Aorta (tissue), 5 donors: ENCODE measurements around the gene KLF2. TPM values are rescaled to one million over a fixed set of nuclear protein-coding genes. Genes with fewer than 3 reads are reported as not detected.

Source experiments
- ATAC-seq: fragments of 200-7000 bp; cut with Tn5 transposase; one replicate; pipeline ENCODE4 v1.9.1; 2022; ENCODE audit warnings: moderate library complexity; ENCODE audit not compliant: low FRiP score
- DNase-seq, 2 donors: peaks; one replicate each; pipeline ENCODE4 v3.0.0-alpha.2; 2020
- H3K27ac ChIP-seq, 2 donors: one replicate each; pipeline ENCODE4 v1.5.1; 2013; ENCODE audit warnings: low read length in 2 of 2, mild to moderate bottlenecking in 2 of 2, moderate library complexity in 2 of 2, control low read depth in 1 of 2, inconsistent platforms in 1 of 2, low read depth in 1 of 2
- H3K27me3 ChIP-seq, 2 donors: one replicate each; pipeline ENCODE4 v1.6.1; 2013; ENCODE audit warnings: control low read depth in 1 of 2, low read length in 1 of 2, mild to moderate bottlenecking in 1 of 2, moderate library complexity in 1 of 2; ENCODE audit not compliant: insufficient read depth in 2 of 2, control insufficient read depth in 1 of 2
- H3K36me3 ChIP-seq, 2 donors: one replicate each; pipeline ENCODE4 v1.6.1; 2013; ENCODE audit warnings: control low read depth in 1 of 2, low read length in 1 of 2, mild to moderate bottlenecking in 1 of 2; ENCODE audit not compliant: insufficient read depth in 2 of 2, control insufficient read depth in 1 of 2
- H3K4me1 ChIP-seq, 2 donors: one replicate each; pipeline ENCODE4 v1.6.1; 2013; ENCODE audit warnings: low read length in 2 of 2, control low read depth in 1 of 2, mild to moderate bottlenecking in 1 of 2, moderate library complexity in 1 of 2; ENCODE audit not compliant: insufficient read depth in 2 of 2, control insufficient read depth in 1 of 2
- H3K4me3 ChIP-seq, 2 donors: one replicate each; pipeline ENCODE4 v1.5.1; 2013; ENCODE audit warnings: low read length in 2 of 2, control low read depth in 1 of 2, mild to moderate bottlenecking in 1 of 2
- H3K9me3 ChIP-seq: one replicate; pipeline ENCODE4 v1.6.1; 2013; ENCODE audit warnings: mild to moderate bottlenecking, low read length; ENCODE audit not compliant: control insufficient read depth
- WGBS, 2 donors: extraction: QIAGEN DNeasy Blood & Tissue Kit; methylation state at CpG; one replicate each; pipeline ENCODE4 v1.1.7; 2013; 5-methylcytosine and 5-hydroxymethylcytosine counted together
- intact Hi-C, 2 donors: fragments of 100-400 bp; cut with DNase I; formaldehyde crosslinking; loops; one replicate each; pipeline versions ENCODE4 v1.14.2 to v1.15.0; 2022
- polyA plus RNA-seq, 2 donors: library from polyadenylated mRNA; stranded (reverse); fragments of 200-250 nt; gene quantifications; one replicate each; pipeline ENCODE4 v1.2.3, GENCODE V29; 2013
- total RNA-seq, 2 donors: library from RNA; stranded (reverse); fragmentation: NEBNext Ultra II Directional; extraction: Animal tissue kit (Norgen Biotek cat#: 25700); gene quantifications; one replicate each; pipeline ENCODE4 v1.2.1, GENCODE V29; 2021
- donor health status: healthy with polysubstance abuse.
- donor health status: Bipolar disorder and iron deficiency.
- donor health status: DM: no; HTN: no; CAD: no.
- donor health status: DM: no; HTN: no; CAD: no.
- donor health status: DM: yes; HTN: yes; CAD: no.

The KLF2 gene
- total and polyA plus RNA-seq, 4 donors: 4.8 to 223 (median 55.6) TPM

DNA sequence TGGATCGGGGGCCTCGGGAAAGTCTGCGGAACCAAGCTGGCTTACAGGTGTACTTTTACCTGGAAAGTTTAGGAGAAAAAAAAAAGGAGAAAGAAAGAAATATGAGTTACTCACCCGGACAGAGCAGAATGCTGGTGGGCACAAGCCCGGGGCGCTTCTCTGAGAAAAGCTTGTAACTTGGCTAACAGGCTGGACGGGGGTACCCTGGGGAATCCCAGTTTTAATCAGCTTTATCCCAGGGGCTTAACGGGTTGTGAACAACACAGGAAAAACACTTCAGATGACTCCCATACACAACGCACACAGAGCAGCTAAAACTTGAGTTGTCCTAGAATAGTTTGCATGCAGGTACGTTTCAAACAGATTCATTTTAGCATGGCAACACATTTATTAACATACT lies 37.3 kb downstream of the KLF2 start:
- intact Hi-C loops: no loop called here
- no peak for DNase-seq
- Histone ChIP-seq H3K36me3 (no peaks in the 10 kb centered on the region), H3K27ac (no peak overlapping the region), H3K4me3 (no peak overlapping the region), H3K4me1 (no peaks in the 10 kb centered on the region), H3K27me3 (no peaks in the 10 kb centered on the region), H3K9me3 (no peaks in the 10 kb centered on the region)
- 92 to 96% methylated on average over 10 of the region's 10 CpGs for WGBS, 2 donors
- ATAC-seq: no peak

DNA sequence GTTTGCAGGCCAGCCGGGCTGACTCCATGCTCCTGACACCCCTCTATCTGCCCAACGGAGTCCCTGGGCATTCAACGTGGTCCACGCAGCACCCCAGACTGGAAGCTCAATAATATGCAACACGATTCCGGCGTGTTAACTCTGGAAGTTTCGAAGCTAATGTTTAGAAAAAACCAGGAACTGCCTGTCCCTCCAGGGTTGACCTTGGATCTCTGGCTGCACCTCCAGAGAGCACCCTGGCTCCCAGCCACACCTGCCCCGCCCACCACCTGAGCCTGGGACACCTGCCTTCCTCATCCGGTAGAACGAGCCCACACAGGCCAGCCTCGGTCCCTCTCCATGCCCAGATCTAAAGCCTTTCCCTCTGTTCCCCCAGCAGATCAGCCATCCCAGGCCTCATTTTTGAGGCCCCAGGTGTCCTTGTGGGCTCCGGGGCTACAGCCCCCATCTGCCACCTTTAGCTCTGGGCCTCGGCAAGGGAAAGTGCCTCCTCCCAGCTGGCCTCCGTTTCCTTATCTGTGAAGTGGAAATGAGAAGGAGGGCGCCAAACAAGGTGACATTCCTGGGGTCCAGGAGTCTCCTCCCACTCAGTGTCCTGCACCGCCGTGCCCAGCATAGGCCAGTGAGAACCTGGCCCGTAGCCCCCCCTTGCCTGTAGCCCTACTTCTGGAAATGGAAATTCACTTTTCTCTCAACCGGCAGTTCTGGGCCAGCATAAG lies 38.7 kb downstream of the KLF2 start:
- 92 to 94% methylated on average over 20 of the region's 20 CpGs for WGBS, 2 donors
- Histone ChIP-seq H3K27me3 (no peaks in the 10 kb centered on the region), H3K9me3 (no peaks in the 10 kb centered on the region), H3K4me1 (no peaks in the 10 kb centered on the region), H3K4me3 (no peak overlapping the region), H3K27ac (no peak overlapping the region), H3K36me3 (no peaks in the 10 kb centered on the region)
- ATAC-seq: no peak
- intact Hi-C loops: no loop called here
- no peak for DNase-seq

DNA sequence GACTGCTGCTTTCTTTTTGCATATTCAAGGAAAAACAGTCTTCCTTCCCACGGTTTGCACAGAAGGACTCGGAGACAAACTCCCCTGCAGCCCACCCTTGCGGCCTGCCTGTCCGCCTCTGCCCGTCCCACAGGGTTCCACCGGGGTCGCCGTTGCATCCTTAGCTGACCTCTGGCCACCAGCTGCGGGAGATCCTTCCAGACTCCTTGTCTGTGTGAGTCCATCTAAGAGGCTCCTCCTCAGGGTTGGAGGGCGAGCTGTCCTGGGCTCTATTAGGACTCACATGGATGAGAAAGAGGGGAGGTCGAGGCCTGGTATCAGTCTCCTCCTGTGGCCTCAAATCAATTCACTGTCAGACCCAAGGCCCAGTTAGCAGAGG lies 39.2 kb downstream of the KLF2 start:
- WGBS, 2 donors: 85% methylated on average over 11 of the region's 11 CpGs
- DNase-seq (no peak), ATAC-seq (no peak)
- no peaks in the 10 kb centered on the region for H3K9me3 ChIP-seq
- H3K4me3 ChIP-seq: no peak overlapping the region
- no peaks in the 10 kb centered on the region for H3K36me3 ChIP-seq
- H3K27me3 ChIP-seq: no peaks in the 10 kb centered on the region
- intact Hi-C loops: no loop called here
- H3K4me1 ChIP-seq: no peaks in the 10 kb centered on the region
- no peak overlapping the region for H3K27ac ChIP-seq

DNA sequence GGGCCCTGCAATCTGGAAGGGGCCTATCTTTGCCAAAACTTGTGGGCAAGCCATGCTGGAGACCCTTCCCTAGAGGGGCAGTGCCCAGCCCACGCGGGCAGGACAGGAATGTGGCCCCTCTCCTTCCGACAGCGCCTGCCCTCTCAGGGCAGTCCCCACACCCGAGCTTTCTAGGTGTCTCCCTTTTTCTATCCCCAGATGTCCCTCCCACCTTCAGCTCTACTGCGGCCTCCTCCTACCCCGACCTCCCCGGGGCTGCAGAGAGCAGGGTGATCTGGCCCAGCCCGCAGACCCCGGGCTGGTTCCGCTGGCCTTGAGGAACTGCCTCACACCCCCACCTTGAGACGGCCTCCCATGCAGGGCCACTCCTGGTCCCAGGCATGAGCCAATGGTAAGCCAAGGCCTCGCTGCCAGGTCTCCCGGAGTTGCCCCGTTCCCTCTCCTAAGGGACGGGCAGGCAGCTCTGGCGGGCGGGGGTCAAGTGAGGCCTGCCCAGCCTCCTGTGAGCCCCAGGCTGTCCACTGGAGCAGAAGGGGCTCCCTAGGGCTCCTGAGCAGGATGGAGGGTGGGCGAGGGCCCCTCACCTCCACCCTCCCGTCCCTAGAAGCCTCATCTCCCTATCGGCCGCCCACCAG lies 39.7 kb downstream of the KLF2 start:
- Histone ChIP-seq H3K36me3 (no peaks in the 10 kb centered on the region), H3K4me1 (no peaks in the 10 kb centered on the region), H3K27me3 (no peaks in the 10 kb centered on the region), H3K4me3 (no peak overlapping the region), H3K27ac (no peak overlapping the region), H3K9me3 (no peaks in the 10 kb centered on the region)
- WGBS, 2 donors: 92 to 94% methylated on average over 20 to 22 of the region's 22 CpGs
- DNase-seq (peak in 1 of 2 donors; percentile 44), ATAC-seq (no peak)
- intact Hi-C loops: no loop called here

DNA sequence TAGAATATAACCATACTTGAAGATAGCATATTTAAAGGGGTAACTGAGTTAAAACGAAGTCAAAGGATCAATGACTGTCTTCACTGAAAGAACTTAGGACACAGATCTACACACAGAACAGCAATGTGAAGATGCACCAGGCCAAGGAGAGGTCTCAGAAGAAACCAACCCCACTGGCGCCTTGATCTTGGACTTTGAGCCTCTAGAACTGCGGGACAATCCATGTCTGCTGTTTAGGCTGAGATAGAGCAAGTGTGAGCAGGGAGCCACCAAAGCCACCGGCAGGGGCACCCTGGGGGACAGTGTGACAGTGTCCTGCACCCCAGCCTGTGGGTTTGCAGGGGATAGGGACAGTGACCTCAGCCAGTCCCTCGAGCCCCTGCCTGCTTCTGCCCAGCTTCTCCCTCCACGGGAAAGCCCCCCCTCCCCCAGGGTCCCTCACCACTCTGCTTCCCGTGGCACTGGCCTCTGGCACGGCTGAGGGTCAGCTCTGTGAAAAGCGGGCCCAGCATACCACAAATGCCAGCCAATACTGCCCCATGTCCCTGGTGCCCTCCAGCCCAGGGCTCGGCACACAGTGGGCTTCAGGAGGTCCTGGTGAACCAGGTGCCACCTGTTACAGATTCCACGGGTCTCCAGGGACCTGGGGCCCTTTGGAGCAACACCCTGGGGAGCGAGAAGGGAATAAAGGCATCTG lies 40.8 kb downstream of the KLF2 start:
- H3K4me3 ChIP-seq: no peak overlapping the region
- no peaks in the 10 kb centered on the region for H3K9me3 ChIP-seq

DNA sequence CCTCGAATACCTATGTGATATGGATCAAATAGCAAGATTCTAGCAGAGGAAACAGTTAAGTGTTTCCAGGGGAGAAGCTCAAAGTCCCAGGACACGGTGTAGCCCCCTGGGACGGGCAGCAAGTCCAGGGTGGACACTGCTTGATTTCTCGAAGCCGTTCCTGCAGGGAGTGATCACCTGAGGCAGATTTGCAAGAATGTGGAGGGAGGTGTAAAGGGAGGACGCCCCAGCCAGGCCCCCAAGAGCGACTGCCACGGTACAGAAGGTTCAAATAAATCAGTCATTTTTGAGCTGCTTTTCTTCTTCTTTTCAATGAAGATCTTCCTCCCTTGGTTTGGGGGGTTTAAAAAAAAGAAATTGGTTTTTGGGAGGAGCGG lies 41.4 kb downstream of the KLF2 start:
- ATAC-seq (no peak), DNase-seq (peak; percentile 30 to 45)
- no peaks in the 10 kb centered on the region for H3K4me1 ChIP-seq
- H3K27me3 ChIP-seq: no peaks in the 10 kb centered on the region
- no peaks in the 10 kb centered on the region for H3K9me3 ChIP-seq
- H3K36me3 ChIP-seq: no peaks in the 10 kb centered on the region
- 90 to 91% methylated on average over 9 of the region's 9 CpGs for WGBS, 2 donors
- H3K27ac ChIP-seq: no peak overlapping the region
- no peak overlapping the region for H3K4me3 ChIP-seq
- intact Hi-C loops: no loop called here

More for the DNA sequence above, 40.8 kb downstream of the KLF2 start:
- peak in 1 of 2 donors; percentile 45 for DNase-seq
- WGBS, 2 donors: 90% methylated on average over 12 of the region's 12 CpGs
- H3K4me1 ChIP-seq: no peaks in the 10 kb centered on the region
- H3K27ac ChIP-seq: no peak overlapping the region
- intact Hi-C loops: no loop called here
- no peak for ATAC-seq
- H3K36me3 ChIP-seq: no peaks in the 10 kb centered on the region
- no peaks in the 10 kb centered on the region for H3K27me3 ChIP-seq

DNA sequence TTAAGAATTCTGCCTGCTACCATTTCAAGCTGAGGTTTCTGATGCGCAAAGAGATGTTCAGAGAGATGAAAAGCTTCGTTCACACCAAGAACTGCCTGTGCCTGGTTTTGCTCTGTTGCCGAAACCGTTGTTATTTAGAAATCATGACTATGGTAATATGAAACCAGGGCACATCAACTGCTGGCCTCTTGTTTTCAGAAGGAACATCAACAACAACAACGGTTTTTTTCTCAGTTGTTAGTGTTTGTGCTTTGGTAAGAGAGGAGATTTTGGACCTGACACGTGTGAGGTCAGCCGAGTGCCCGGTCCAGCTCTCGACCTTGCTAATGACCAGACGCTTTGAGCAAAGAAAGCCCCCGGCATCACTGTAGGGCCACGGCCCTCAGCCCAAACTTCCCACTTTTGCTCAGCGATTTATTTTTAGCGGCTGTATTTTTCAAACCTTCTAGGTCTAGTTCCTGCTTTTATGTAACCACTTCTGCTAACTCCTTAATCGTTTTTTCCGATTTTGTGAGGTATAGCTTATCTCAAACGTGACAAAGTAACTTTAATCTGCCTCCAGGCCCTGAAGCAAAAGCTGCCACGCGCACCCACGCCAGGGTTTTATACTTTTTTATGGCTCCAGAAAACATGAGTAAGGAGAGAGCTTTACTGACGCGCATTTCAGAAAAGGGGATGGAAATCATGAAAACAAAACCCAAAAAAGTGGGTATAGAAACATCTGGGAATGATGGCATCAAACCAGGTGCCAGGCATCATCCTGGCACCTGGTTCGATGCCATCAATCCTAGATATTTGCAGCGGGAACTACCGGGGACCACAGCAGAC lies 42.0 kb downstream of the KLF2 start:
- WGBS, 2 donors: 47 to 49% methylated on average over 25 of the region's 25 CpGs
- Histone ChIP-seq H3K4me1 (no peaks in the 10 kb centered on the region), H3K36me3 (no peaks in the 10 kb centered on the region), H3K27ac (no peak overlapping the region), H3K27me3 (no peaks in the 10 kb centered on the region), H3K4me3 (no peak overlapping the region), H3K9me3 (no peaks in the 10 kb centered on the region)
- ATAC-seq (no peak), DNase-seq (peak; percentile 54 to 55)
- intact Hi-C loops: no loop called here

DNA sequence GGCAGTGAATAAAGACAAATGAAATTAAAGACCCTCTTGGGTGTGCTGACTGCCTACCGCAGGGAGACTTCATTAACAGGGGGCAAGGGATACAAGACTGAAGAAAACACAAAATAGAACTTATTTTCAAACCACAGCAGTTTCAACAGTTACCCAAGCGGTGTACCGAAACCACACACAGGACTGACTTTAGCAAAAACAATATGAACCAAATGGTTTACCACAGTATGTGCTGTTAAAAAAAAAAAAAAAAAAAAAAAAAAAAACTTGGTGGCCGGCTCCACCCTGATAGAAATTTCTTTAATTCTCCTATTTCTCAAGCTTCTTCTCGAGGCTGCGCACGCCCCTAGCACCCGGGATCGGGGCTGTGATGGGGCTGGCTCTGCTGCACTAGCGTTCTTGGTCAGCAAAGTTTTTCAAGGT lies 42.6 kb downstream of the KLF2 start:
- ATAC-seq (no peak), DNase-seq (peak; percentile 45 to 49)
- no peaks in the 10 kb centered on the region for H3K36me3 ChIP-seq
- H3K9me3 ChIP-seq: no peaks in the 10 kb centered on the region
- no peak overlapping the region for H3K27ac ChIP-seq
- WGBS, 2 donors: 89 to 91% methylated on average over 10 of the region's 10 CpGs
- intact Hi-C loops: no loop called here
- no peaks in the 10 kb centered on the region for H3K4me1 ChIP-seq
- no peaks in the 10 kb centered on the region for H3K27me3 ChIP-seq
- no peak overlapping the region for H3K4me3 ChIP-seq
